Coronary artery (tissue), 2 donors: ENCODE measurements around the gene ARHGEF38.

Experiments used
- DNase-seq: peaks from one replicate; pipeline ENCODE4 v3.0.0-alpha.2; 2017; ENCODE audit warnings: low spot score
- H3K27ac ChIP-seq, 2 donors: fragments of 200-600 bp; sonication (generic); one replicate each; pipeline ENCODE4 v1.5.1; 2016 to 2019
- H3K4me3 ChIP-seq: fragments of 200-600 bp; sonication (generic); 2 replicates; pipeline ENCODE4 v1.5.1; 2016; ENCODE audit warnings: mild to moderate bottlenecking, moderate library complexity
- CTCF ChIP-seq: fragments of 200-600 bp; sonication (generic); IDR thresholded peaks from one replicate; pipeline ENCODE4 v1.5.1; 2019; ENCODE audit warnings: antibody characterized with exemption

Gene ARHGEF38

GRCh38 chr4:105551965-105552746 is at the start of gene ARHGEF38:
Gene ARHGEF38, plus strand, starts transcription at chr4:105552620. Its CDS starts 146 bp downstream, at chr4:105552766.
- no peak for DNase-seq
- no peak for TF ChIP-seq CTCF
- H3K4me3 ChIP-seq = no peak within 1 kb of the TSS
- H3K27ac ChIP-seq = no peak within 1 kb of the TSS

GRCh38 chr4:105503484-105503883 is 48.9 kb upstream of the ARHGEF38 start:
- Histone ChIP-seq H3K4me3 (no peak overlapping the region), H3K27ac (no peak overlapping the region)
- no peak for DNase-seq
- TF ChIP-seq CTCF = no peak

- TF ChIP-seq CTCF = no peak
- no peak overlapping the region for H3K27ac ChIP-seq
- no peak for DNase-seq
Measured at GRCh38 chr4:105504744-105505143, 47.7 kb upstream of the ARHGEF38 start.

GRCh38 chr4:105509291-105509690 is 43.1 kb upstream of the ARHGEF38 start:
- DNase-seq = no peak
- H3K4me3 ChIP-seq = no peak overlapping the region
- TF ChIP-seq CTCF = no peak
- H3K27ac ChIP-seq = no peak overlapping the region

More at GRCh38 chr4:105504744-105505143, 47.7 kb upstream of the ARHGEF38 start:
- no peak overlapping the region for H3K4me3 ChIP-seq

GRCh38 chr4:105509714-105510113 is 42.7 kb upstream of the ARHGEF38 start:
- no peak for DNase-seq
- TF ChIP-seq CTCF = no peak
- H3K27ac ChIP-seq = no peak overlapping the region
- H3K4me3 ChIP-seq = no peak overlapping the region

GRCh38 chr4:105510245-105510644 is 42.2 kb upstream of the ARHGEF38 start:
- H3K27ac ChIP-seq = no peak overlapping the region
- no peak for TF ChIP-seq CTCF
- DNase-seq = no peak
- no peak overlapping the region for H3K4me3 ChIP-seq
